Hypothalamus (tissue), 51 donors: ENCODE results near the gene FMC1.
"Not testable (repeated sequence)": the region's sequence is repeated elsewhere in the genome, so short reads cannot be mapped to it uniquely, and the experiment has no call there.

Experiments used
- DNase-seq, 51 donors: peaks; one replicate each; lab custom pipeline; 2025; lab: John Stamatoyannopoulos, UW

The FMC1 gene

GRCh38 chr7:139340037-139340807 lies 915 bp upstream of the FMC1 start:
- peak; percentile 75 to 100 (median 96) for DNase-seq

GRCh38 chr7:139340808-139341057 lies 404 bp upstream of the FMC1 start:
- no peak for DNase-seq

- peak in 1 of 51 donors; percentile 45 for DNase-seq
These were observed 664 bp downstream of the FMC1 start for GRCh38 chr7:139341776-139342226.

- no peak for DNase-seq
These were observed 3.9 kb downstream of the FMC1 start for GRCh38 chr7:139345042-139345441.

GRCh38 chr7:139351027-139351426 lies 9.9 kb downstream of the FMC1 start:
- no peak for DNase-seq

GRCh38 chr7:139354729-139355128 lies 13.6 kb downstream of the FMC1 start:
- DNase-seq: no peak

GRCh38 chr7:139355320-139355719 lies 14.2 kb downstream of the FMC1 start:
- DNase-seq: no peak

GRCh38 chr7:139357729-139358506 lies 16.8 kb downstream of the FMC1 start:
- not testable (repeated sequence) for DNase-seq

GRCh38 chr7:139358541-139359365 lies 17.6 kb downstream of the FMC1 start:
- DNase-seq: peak in 8 of 51 donors; percentile 35 to 77 (median 46)

GRCh38 chr7:139359366-139360209 lies 18.5 kb downstream of the FMC1 start, which contains the start of gene LUC7L2:
Gene LUC7L2, plus strand, starts transcription at chr7:139359894. Its CDS starts 368 bp downstream, at chr7:139360262.
- DNase-seq: peak; percentile 83 to 100 (median 98)

GRCh38 chr7:139360210-139360947 lies 19.2 kb downstream of the FMC1 start:
- peak; percentile 73 to 98 (median 95) for DNase-seq

GRCh38 chr7:139360948-139361307 lies 19.8 kb downstream of the FMC1 start:
- DNase-seq: no peak

GRCh38 chr7:139361523-139361922 lies 20.4 kb downstream of the FMC1 start:
- no peak for DNase-seq

GRCh38 chr7:139362302-139362701 lies 21.2 kb downstream of the FMC1 start:
- DNase-seq: no peak

- DNase-seq: peak in 1 of 51 donors; percentile 6
These were observed 21.8 kb downstream of the FMC1 start for GRCh38 chr7:139362981-139363380.

GRCh38 chr7:139365336-139365735 lies 24.2 kb downstream of the FMC1 start:
- no peak for DNase-seq

- no peak for DNase-seq
These were observed 25.3 kb downstream of the FMC1 start for GRCh38 chr7:139366400-139366799.

GRCh38 chr7:139367438-139368155 lies 26.5 kb downstream of the FMC1 start:
- DNase-seq: no peak
